Measurements from ENCODE around the gene CLCN4. TPM values are rescaled to one million over a fixed set of nuclear protein-coding genes. Genes with fewer than 3 reads are reported as not detected.

Gene CLCN4
- polyA plus RNA-seq, 1 of the 3 experiments (the other 2 are of a cell fraction), result 1.1 TPM

GRCh38 chrX:10239611-10240064 is 82.9 kb downstream of the CLCN4 start (continued):
- no peak for TF ChIP-seq REST (IDR thresholded peaks at IDR 0.05; ENCODE audit: low read depth, low read length)
- TF ChIP-seq GABPA (IDR thresholded peaks at IDR 0.05; ENCODE audit: low read depth), result no peak
- TF ChIP-seq MAX (IDR thresholded peaks at IDR 0.05; ENCODE audit: low read depth), result 0 out of 2 replicates have a peak, but pooled peaks have one; percentile 12
- no peak for TF ChIP-seq ELF1 (IDR thresholded peaks at IDR 0.05)
- no peak for TF ChIP-seq FOXM1 (IDR thresholded peaks at IDR 0.05; ENCODE audit: low read depth)
- no peak for TF ChIP-seq SIN3A (IDR thresholded peaks at IDR 0.05; ENCODE audit: borderline replicate concordance, low read depth, low read length)

- Histone ChIP-seq H3K27me3 (ENCODE audit: insufficient read depth) (no peaks in the 10 kb centered on the region), H3K9me3 (no peaks in the 10 kb centered on the region), H3K4me1 (ENCODE audit: control insufficient read depth in 1 of 2, insufficient read depth in 2 of 2, low read depth in 1 of 2, low read length in 1 of 2) (peaks cover 0 to 7% of the 10 kb centered on the region in 2 experiments; a peak in 1 of 4 replicates), H3F3A (replicated peaks; ENCODE audit: insufficient read depth) (peaks cover 16% of the 10 kb centered on the region), H3K27ac (ENCODE audit: low read depth in 2 of 2, low read length in 1 of 2) (peak overlapping the region in 1 of 2 experiments; percentile 63; a peak in 2 of 4 replicates), H4K20me1 (ENCODE audit: insufficient read depth) (no peaks in the 10 kb centered on the region), H3K79me2 (ENCODE audit: insufficient read depth) (no peaks in the 10 kb centered on the region), H3K36me3 (replicated peaks in 1 of 2; ENCODE audit: control insufficient read depth in 1 of 2, insufficient read depth in 2 of 2, low read length in 1 of 2) (no peaks in the 10 kb centered on the region), H3K9me2 (no peaks in the 10 kb centered on the region), H3K4me3 (ENCODE audit: low read depth in 2 of 2, low read length in 1 of 2) (no peak overlapping the region), H2AFZ (ENCODE audit: low read depth) (no peak overlapping the region), H3K9ac (no peak overlapping the region), H3K4me2 (peak overlapping the region; percentile 30; the same call in 1 of the 2 replicates)
- TF ChIP-seq JUND (IDR thresholded peaks at IDR 0.05) (peak; percentile 10; the same call in 1 of the 2 replicates), TCF12 (IDR thresholded peaks at IDR 0.05) (peak; percentile 54), RCOR1 (IDR thresholded peaks at IDR 0.05; ENCODE audit: low read length) (no peak), FOSL2 (IDR thresholded peaks at IDR 0.05; ENCODE audit: borderline replicate concordance, low read depth) (peak; percentile 45; the same call in 1 of the 2 replicates), TEAD4 (IDR thresholded peaks at IDR 0.05; ENCODE audit: borderline replicate concordance, insufficient read depth) (0 out of 2 replicates have a peak, but pooled peaks have one; percentile 25), PBX3 (IDR thresholded peaks at IDR 0.05) (peak; percentile 26; the same call in 1 of the 2 replicates), MXI1 (IDR thresholded peaks at IDR 0.05; ENCODE audit: low read depth, low read length) (no peak)
- POLR2A ChIA-PET, result no interaction called here
- WGBS (ENCODE audit: low lambda C conversion rate), result 10% methylated on average over 4 of the region's 4 CpGs
- DNase-seq, result no peak
- CTCF ChIA-PET, result interaction anchor here (1.0 kb wide), 1 partner anchor 11 kb away, joined by 3 read pairs; no protein-coding TSS in a partner anchor
Measured at GRCh38 chrX:10240918-10241317, 84.1 kb downstream of the CLCN4 start.

Data from SK-N-SH (cell line).